GM12878 (cell line): ENCODE data around the gene CBFB. TPM values are rescaled to one million over a fixed set of nuclear protein-coding genes. Genes with fewer than 3 reads are reported as not detected.
A peak's percentile ranks its signal among the peaks of the same experiment; 100 is the strongest.

Experiments
- CBFB ChIP-seq: IDR thresholded peaks from 2 replicates; pipeline ENCODE4 v1.6.1; 2016; ENCODE audit warnings: antibody characterized with exemption, low read depth
- CBX3 ChIP-seq: fragments of 200-600 bp; sonication (generic); IDR thresholded peaks from 2 replicates; pipeline ENCODE4 v1.6.1; 2016; ENCODE audit warnings: low read depth, borderline replicate concordance
- CBX5 ChIP-seq: sonication (generic); IDR thresholded peaks from 2 replicates; pipeline ENCODE4 v1.6.1; 2016; ENCODE audit warnings: low read depth, moderate library complexity, mild to moderate bottlenecking, inconsistent platforms
- CHD2 ChIP-seq: IDR thresholded peaks from 2 replicates; pipeline ENCODE4 v1.6.1; 2011; ENCODE audit warnings: low read depth, low read length, improper control_type of control experiment, borderline replicate concordance
- CHD4 ChIP-seq: fragments of 200-600 bp; sonication (generic); IDR thresholded peaks from 2 replicates; pipeline ENCODE4 v1.6.1; 2016; ENCODE audit warnings: mild to moderate bottlenecking
- ETV6 ChIP-seq, 2 experiments: fragments of 450-650 bp in 1 of 2; IDR thresholded peaks in 1 of 2; conservative IDR thresholded peaks in 1 of 2; 2 replicates each; pipeline ENCODE4 v1.6.1; 2014; ENCODE audit warnings: antibody characterized with exemption in 1 of 2, borderline replicate concordance in 1 of 2, low read depth in 1 of 2, mild to moderate bottlenecking in 1 of 2, moderate library complexity in 1 of 2
- HCFC1 ChIP-seq: fragments of 150-350 bp; IDR thresholded peaks from 2 replicates; pipeline ENCODE4 v1.6.1; 2014; ENCODE audit warnings: low read length
- IKZF2 ChIP-seq, 2 experiments: fragments of 450-650 bp; IDR thresholded peaks; 2 replicates each; pipeline ENCODE4 v1.6.1; 2017; ENCODE audit warnings: mild to moderate bottlenecking in 2 of 2, moderate library complexity in 2 of 2
- NR2C2 ChIP-seq: IDR thresholded peaks from 2 replicates; pipeline ENCODE4 v1.6.1; 2011; ENCODE audit warnings: borderline replicate concordance, low read depth; ENCODE audit not compliant: control insufficient read depth, insufficient read length
- POU2F2 ChIP-seq: IDR thresholded peaks from 3 replicates; pipeline ENCODE4 v1.6.1; 2011; ENCODE audit warnings: low read depth, mild to moderate bottlenecking, low read length, borderline replicate concordance
- RB1 ChIP-seq: fragments of 450-650 bp; formaldehyde crosslinking; IDR thresholded peaks from 2 replicates; pipeline ENCODE4 v1.6.1; 2017; ENCODE audit warnings: mild to moderate bottlenecking, borderline replicate concordance
- ZNF274 ChIP-seq: IDR thresholded peaks from one replicate; pipeline ENCODE4 v1.8.0; 2011; ENCODE audit not compliant: insufficient read length, insufficient read depth
- polyA plus RNA-seq, 11 experiments: library from polyadenylated mRNA; depleted of rRNA in 4 of 11; unstranded in 6 of 11; stranded (reverse) in 5 of 11; fragments of >200 nt; fragmentation: Nextera tagmentation in 4 of 11; fragmentation: Illumina TruSeq in 1 of 11; extraction: Ambion mirVana in 4 of 11; extraction: Trizol in 1 of 11; gene quantifications; 1 replicate in 1 of 11; 2 replicates in 10 of 11; pipeline versions ENCODE4 v1.2.1 to v1.2.3, GENCODE V29; 2011 to 2016; ENCODE audit warnings: inconsistent platforms in 2 of 11, missing spikeins in 2 of 11, low read depth in 1 of 11
- total RNA-seq, 4 experiments: library from RNA; depleted of rRNA in 3 of 4; stranded (reverse); fragments of >200 nt in 3 of 4; fragmentation: Illumina TruSeq in 1 of 4; extraction: Trizol in 1 of 4; gene quantifications; 2 replicates each; pipeline versions ENCODE4 v1.2.1 to v1.2.3, GENCODE V29; 2013 to 2021
- TF ChIP-seq, protein P1 (sequence below): fragments of 150-350 bp; IDR thresholded peaks from 2 replicates; pipeline ENCODE4 v1.6.1; 2016; ENCODE audit warnings: low read depth, low read length
- TF ChIP-seq, protein P2 (sequence below): IDR thresholded peaks from 2 replicates; pipeline ENCODE4 v1.6.1; 2012; ENCODE audit warnings: mild to moderate bottlenecking, low read depth, low read length
- TF ChIP-seq, protein P3 (sequence below): fragments of 450-650 bp; IDR thresholded peaks from 2 replicates; pipeline ENCODE4 v1.6.1; 2017; ENCODE audit warnings: mild to moderate bottlenecking, low read depth, inconsistent platforms; ENCODE audit not compliant: poor library complexity, severe bottlenecking
- TF ChIP-seq, protein P4 (sequence below): fragments of 450-650 bp; formaldehyde crosslinking; IDR thresholded peaks from 2 replicates; pipeline ENCODE4 v1.4.0; 2022; ENCODE audit warnings: mild to moderate bottlenecking, moderate library complexity

The CBFB gene
- total and polyA plus RNA-seq, 10 of the 15 experiments (the other 5 are each of a cell fraction or from before 2014, with no cell fraction given), result 25.3 to 83.8 (median 65.7) TPM

DNA sequence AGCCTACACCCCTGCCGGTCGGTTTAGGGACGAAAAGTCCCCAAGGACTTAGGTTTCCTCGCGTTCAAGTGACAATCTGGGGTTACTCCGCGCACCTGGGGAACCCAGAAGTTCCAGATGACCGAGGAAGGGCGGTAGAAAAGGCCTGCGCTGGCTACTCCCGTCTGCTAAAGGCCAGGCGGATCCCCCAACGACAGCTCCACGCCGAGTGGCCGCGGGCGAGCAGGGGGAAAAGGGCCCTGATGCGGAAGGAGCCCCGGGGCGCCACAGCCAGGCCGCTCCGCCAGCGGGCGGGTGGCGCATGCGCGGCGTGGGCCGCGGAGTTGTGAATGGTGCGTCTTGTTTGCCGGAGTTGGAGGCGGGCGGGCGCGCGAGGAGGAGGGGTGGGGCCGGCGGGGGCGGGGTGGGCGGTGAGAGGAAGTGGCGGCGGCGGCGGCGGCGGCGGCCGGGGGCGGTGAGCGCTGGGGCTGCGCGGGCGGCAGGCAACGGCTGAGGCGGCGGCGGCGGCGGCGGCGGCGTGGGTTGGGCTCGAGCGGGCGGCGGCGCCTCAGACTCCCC lies at the start of gene CBFB (continued):
- TF ChIP-seq, protein P1, sequence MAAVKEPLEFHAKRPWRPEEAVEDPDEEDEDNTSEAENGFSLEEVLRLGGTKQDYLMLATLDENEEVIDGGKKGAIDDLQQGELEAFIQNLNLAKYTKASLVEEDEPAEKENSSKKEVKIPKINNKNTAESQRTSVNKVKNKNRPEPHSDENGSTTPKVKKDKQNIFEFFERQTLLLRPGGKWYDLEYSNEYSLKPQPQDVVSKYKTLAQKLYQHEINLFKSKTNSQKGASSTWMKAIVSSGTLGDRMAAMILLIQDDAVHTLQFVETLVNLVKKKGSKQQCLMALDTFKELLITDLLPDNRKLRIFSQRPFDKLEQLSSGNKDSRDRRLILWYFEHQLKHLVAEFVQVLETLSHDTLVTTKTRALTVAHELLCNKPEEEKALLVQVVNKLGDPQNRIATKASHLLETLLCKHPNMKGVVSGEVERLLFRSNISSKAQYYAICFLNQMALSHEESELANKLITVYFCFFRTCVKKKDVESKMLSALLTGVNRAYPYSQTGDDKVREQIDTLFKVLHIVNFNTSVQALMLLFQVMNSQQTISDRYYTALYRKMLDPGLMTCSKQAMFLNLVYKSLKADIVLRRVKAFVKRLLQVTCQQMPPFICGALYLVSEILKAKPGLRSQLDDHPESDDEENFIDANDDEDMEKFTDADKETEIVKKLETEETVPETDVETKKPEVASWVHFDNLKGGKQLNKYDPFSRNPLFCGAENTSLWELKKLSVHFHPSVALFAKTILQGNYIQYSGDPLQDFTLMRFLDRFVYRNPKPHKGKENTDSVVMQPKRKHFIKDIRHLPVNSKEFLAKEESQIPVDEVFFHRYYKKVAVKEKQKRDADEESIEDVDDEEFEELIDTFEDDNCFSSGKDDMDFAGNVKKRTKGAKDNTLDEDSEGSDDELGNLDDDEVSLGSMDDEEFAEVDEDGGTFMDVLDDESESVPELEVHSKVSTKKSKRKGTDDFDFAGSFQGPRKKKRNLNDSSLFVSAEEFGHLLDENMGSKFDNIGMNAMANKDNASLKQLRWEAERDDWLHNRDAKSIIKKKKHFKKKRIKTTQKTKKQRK, result no peak
- no peak for TF ChIP-seq ETV6 (conservative IDR thresholded peaks at IDR 0.05 in 1 of 2, IDR thresholded peaks at IDR 0.05 in 1 of 2; ENCODE audit: borderline replicate concordance in 1 of 2, low read depth in 1 of 2)
- TF ChIP-seq, protein P2, sequence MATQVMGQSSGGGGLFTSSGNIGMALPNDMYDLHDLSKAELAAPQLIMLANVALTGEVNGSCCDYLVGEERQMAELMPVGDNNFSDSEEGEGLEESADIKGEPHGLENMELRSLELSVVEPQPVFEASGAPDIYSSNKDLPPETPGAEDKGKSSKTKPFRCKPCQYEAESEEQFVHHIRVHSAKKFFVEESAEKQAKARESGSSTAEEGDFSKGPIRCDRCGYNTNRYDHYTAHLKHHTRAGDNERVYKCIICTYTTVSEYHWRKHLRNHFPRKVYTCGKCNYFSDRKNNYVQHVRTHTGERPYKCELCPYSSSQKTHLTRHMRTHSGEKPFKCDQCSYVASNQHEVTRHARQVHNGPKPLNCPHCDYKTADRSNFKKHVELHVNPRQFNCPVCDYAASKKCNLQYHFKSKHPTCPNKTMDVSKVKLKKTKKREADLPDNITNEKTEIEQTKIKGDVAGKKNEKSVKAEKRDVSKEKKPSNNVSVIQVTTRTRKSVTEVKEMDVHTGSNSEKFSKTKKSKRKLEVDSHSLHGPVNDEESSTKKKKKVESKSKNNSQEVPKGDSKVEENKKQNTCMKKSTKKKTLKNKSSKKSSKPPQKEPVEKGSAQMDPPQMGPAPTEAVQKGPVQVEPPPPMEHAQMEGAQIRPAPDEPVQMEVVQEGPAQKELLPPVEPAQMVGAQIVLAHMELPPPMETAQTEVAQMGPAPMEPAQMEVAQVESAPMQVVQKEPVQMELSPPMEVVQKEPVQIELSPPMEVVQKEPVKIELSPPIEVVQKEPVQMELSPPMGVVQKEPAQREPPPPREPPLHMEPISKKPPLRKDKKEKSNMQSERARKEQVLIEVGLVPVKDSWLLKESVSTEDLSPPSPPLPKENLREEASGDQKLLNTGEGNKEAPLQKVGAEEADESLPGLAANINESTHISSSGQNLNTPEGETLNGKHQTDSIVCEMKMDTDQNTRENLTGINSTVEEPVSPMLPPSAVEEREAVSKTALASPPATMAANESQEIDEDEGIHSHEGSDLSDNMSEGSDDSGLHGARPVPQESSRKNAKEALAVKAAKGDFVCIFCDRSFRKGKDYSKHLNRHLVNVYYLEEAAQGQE, result no peak
- no peak for TF ChIP-seq CHD4
- TF ChIP-seq POU2F2, result peak; percentile 77; the same call in 2 of the 3 replicates
- TF ChIP-seq, protein P3, sequence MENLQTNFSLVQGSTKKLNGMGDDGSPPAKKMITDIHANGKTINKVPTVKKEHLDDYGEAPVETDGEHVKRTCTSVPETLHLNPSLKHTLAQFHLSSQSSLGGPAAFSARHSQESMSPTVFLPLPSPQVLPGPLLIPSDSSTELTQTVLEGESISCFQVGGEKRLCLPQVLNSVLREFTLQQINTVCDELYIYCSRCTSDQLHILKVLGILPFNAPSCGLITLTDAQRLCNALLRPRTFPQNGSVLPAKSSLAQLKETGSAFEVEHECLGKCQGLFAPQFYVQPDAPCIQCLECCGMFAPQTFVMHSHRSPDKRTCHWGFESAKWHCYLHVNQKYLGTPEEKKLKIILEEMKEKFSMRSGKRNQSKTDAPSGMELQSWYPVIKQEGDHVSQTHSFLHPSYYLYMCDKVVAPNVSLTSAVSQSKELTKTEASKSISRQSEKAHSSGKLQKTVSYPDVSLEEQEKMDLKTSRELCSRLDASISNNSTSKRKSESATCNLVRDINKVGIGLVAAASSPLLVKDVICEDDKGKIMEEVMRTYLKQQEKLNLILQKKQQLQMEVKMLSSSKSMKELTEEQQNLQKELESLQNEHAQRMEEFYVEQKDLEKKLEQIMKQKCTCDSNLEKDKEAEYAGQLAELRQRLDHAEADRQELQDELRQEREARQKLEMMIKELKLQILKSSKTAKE, result no peak
- no peak for TF ChIP-seq CBX3
- TF ChIP-seq CBX5, result 0 out of 2 replicates have a peak, but pooled peaks have one; percentile 36
- peak; percentile 82 for TF ChIP-seq CBFB
- peak; percentile 47 to 76; a peak in 2 of 4 replicates for TF ChIP-seq IKZF2 (IDR thresholded peaks at IDR 0.05)
- TF ChIP-seq CHD2, result peak; percentile 78; the same call in 1 of the 2 replicates
- peak; percentile 83; the same call in 1 of the 2 replicates for TF ChIP-seq RB1
- no peak for TF ChIP-seq NR2C2
- peak; percentile 41; the same call in 1 of the 2 replicates for TF ChIP-seq HCFC1
- TF ChIP-seq, protein P4, sequence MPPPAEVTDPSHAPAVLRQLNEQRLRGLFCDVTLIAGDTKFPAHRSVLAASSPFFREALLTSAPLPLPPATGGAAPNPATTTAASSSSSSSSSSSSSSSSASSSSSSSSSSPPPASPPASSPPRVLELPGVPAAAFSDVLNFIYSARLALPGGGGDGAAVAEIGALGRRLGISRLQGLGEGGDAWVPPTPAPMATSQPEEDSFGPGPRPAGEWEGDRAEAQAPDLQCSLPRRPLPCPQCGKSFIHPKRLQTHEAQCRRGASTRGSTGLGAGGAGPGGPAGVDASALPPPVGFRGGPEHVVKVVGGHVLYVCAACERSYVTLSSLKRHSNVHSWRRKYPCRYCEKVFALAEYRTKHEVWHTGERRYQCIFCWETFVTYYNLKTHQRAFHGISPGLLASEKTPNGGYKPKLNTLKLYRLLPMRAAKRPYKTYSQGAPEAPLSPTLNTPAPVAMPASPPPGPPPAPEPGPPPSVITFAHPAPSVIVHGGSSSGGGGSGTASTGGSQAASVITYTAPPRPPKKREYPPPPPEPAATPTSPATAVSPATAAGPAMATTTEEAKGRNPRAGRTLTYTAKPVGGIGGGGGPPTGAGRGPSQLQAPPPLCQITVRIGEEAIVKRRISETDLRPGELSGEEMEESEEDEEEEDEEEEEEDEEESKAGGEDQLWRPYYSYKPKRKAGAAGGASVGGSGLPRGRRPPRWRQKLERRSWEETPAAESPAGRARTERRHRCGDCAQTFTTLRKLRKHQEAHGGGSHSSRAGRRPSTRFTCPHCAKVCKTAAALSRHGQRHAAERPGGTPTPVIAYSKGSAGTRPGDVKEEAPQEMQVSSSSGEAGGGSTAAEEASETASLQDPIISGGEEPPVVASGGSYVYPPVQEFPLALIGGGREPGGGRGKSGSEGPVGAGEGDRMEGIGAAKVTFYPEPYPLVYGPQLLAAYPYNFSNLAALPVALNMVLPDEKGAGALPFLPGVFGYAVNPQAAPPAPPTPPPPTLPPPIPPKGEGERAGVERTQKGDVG (CRISPR knock-in tag), result no peak
- TF ChIP-seq ZNF274, result no peak
